ENCODE data around the gene RARB. TPM values are rescaled to one million over a fixed set of nuclear protein-coding genes. Genes with fewer than 3 reads are reported as not detected.

The RARB gene
- total and polyA plus RNA-seq, 2 experiments from 2014 or later = 0.14 to 0.42 TPM

- Mint-ChIP-seq H3K4me3 (no peak overlapping the region), H3K27ac (no peak overlapping the region; the same call in 1 of the 2 replicates), H3K4me1 (peaks cover 8% of the 10 kb centered on the region), H3K27me3 (ENCODE audit: insufficient read depth, low read depth, poor library complexity) (peaks cover 5% of the 10 kb centered on the region), H3K36me3 (ENCODE audit: low read depth) (no peaks in the 10 kb centered on the region), H3K9me3 (no peaks in the 10 kb centered on the region)
- no peak overlapping the region for H3K4me3 ChIP-seq
- H3K27ac ChIP-seq (ENCODE audit: low read depth) = no peak overlapping the region
- H3F3A ChIP-seq (replicated peaks; ENCODE audit: low read depth) = no peaks in the 10 kb centered on the region
- DNase-seq (ENCODE audit: low spot score) = no peak
- H3K79me2 ChIP-seq (replicated peaks; ENCODE audit: insufficient read depth) = no peaks in the 10 kb centered on the region
- H3K36me3 ChIP-seq (ENCODE audit: insufficient read depth) = no peaks in the 10 kb centered on the region
- H3K9me2 ChIP-seq (ENCODE audit: insufficient read depth) = peaks cover 5% of the 10 kb centered on the region; the same call in 1 of the 2 replicates
- H4K20me1 ChIP-seq (replicated peaks; ENCODE audit: insufficient read depth) = no peaks in the 10 kb centered on the region
- no peak for ATAC-seq
- no peaks in the 10 kb centered on the region for H3K4me1 ChIP-seq (ENCODE audit: insufficient read depth)
- TF ChIP-seq ZNF331 (CRISPR knock-in tag; IDR thresholded peaks at IDR 0.05; ENCODE audit: low read depth) (no peak), POLR2AphosphoS5 (IDR thresholded peaks at IDR 0.05; ENCODE audit: low read depth) (no peak)
- no peaks in the 10 kb centered on the region for H3K27me3 ChIP-seq (ENCODE audit: insufficient read depth)
- peak overlapping the region; percentile 74; the same call in 1 of the 2 replicates for H2AFZ ChIP-seq
- H3K4me2 ChIP-seq = no peak overlapping the region
These were observed 145.5 kb downstream of the RARB start for GRCh38 chr3:25573386-25574171.

- Histone ChIP-seq H3K79me2 (replicated peaks; ENCODE audit: insufficient read depth) (no peaks in the 10 kb centered on the region), H3K36me3 (ENCODE audit: insufficient read depth) (no peaks in the 10 kb centered on the region), H3K4me3 (no peak overlapping the region), H3K27me3 (ENCODE audit: insufficient read depth) (no peaks in the 10 kb centered on the region), H4K20me1 (replicated peaks; ENCODE audit: insufficient read depth) (no peaks in the 10 kb centered on the region), H3K4me2 (no peak overlapping the region), H3K27ac (ENCODE audit: low read depth) (no peak overlapping the region), H3K4me1 (ENCODE audit: insufficient read depth) (no peaks in the 10 kb centered on the region), H3F3A (replicated peaks; ENCODE audit: low read depth) (no peaks in the 10 kb centered on the region), H3K9me2 (ENCODE audit: insufficient read depth) (peaks cover 5% of the 10 kb centered on the region; the same call in 1 of the 2 replicates), H2AFZ (peak overlapping the region; percentile 74; the same call in 1 of the 2 replicates)
- Mint-ChIP-seq H3K9me3 (no peaks in the 10 kb centered on the region), H3K27me3 (ENCODE audit: insufficient read depth, low read depth, poor library complexity) (peaks cover 3% of the 10 kb centered on the region), H3K27ac (no peak overlapping the region), H3K4me1 (peaks cover 8% of the 10 kb centered on the region), H3K36me3 (ENCODE audit: low read depth) (no peaks in the 10 kb centered on the region), H3K4me3 (no peak overlapping the region)
- DNase-seq (ENCODE audit: low spot score) = no peak
- no peak for ATAC-seq
- TF ChIP-seq EZH2 (IDR thresholded peaks at IDR 0.05; ENCODE audit: low read depth, unreplicated experiment) = no peak
- TF ChIP-seq CREB1 (CRISPR knock-in tag; IDR thresholded peaks at IDR 0.05; ENCODE audit: low read depth) = no peak
- no peak for TF ChIP-seq STAT1 (IDR thresholded peaks at IDR 0.05; ENCODE audit: unreplicated experiment)
- no peak for TF ChIP-seq REST (IDR thresholded peaks at IDR 0.05; ENCODE audit: unreplicated experiment)
- no peak for TF ChIP-seq ZNF462 (CRISPR knock-in tag; IDR thresholded peaks at IDR 0.05)
- TF ChIP-seq ETS1 (IDR thresholded peaks at IDR 0.05) = no peak
- TF ChIP-seq POLR2AphosphoS5 (IDR thresholded peaks at IDR 0.05; ENCODE audit: low read depth) = no peak
- no peak for TF ChIP-seq ZNF114 (CRISPR knock-in tag; IDR thresholded peaks at IDR 0.05)
- TF ChIP-seq ZNF331 (CRISPR knock-in tag; IDR thresholded peaks at IDR 0.05; ENCODE audit: low read depth) = no peak
These were observed 146.2 kb downstream of the RARB start for GRCh38 chr3:25574172-25574765.

All from GM23338 (cell line).